Activated naive CD8-positive, alpha-beta T cell treated with anti-CD3 and anti-CD28 coated beads, Interleukin-2, amount 10 ng/mL, durations not matched to agents 7 days and 5 days (primary cell): ENCODE measurements around the gene TEF. TPM values are rescaled to one million over a fixed set of nuclear protein-coding genes. Genes with fewer than 3 reads are reported as not detected.

Source experiments
- ATAC-seq: fragments of 150-1000 bp; cut with Tn5 transposase; one replicate; pipeline ENCODE4 v1.10.0; 2021; ENCODE audit warnings: low read depth, moderate library complexity
- POLR2A ChIA-PET: fragments of 350-600 bp; sonication (Branson Sonifier 250); formaldehyde crosslinking; loops from one replicate; lab custom pipeline; 2021; ENCODE audit warnings: antibody characterized with exemption; lab: Charles Lee
- DNase-seq: peaks from one replicate; pipeline ENCODE4 v3.0.0; 2021
- H3K27ac Mint-ChIP-seq: one replicate; pipeline ENCODE4 v1.8.0; 2022; ENCODE audit warnings: mild to moderate bottlenecking, mixed read lengths
- H3K27me3 Mint-ChIP-seq: one replicate; pipeline ENCODE4 v1.8.0; 2022; ENCODE audit warnings: mild to moderate bottlenecking, moderate library complexity, mixed read lengths
- H3K36me3 Mint-ChIP-seq: one replicate; pipeline ENCODE4 v1.8.0; 2021; ENCODE audit warnings: mild to moderate bottlenecking, mixed read lengths
- H3K4me1 Mint-ChIP-seq: one replicate; pipeline ENCODE4 v1.8.0; 2021; ENCODE audit warnings: mixed read lengths
- H3K4me3 Mint-ChIP-seq: one replicate; pipeline ENCODE4 v1.8.0; 2022; ENCODE audit warnings: mild to moderate bottlenecking, moderate library complexity, mixed read lengths
- H3K9me3 Mint-ChIP-seq: one replicate; pipeline ENCODE4 v1.8.0; 2021; ENCODE audit warnings: mixed read lengths
- total RNA-seq, 2 experiments: library from RNA; stranded (reverse); gene quantifications; one replicate each; pipeline ENCODE4 v1.2.3, GENCODE V29; 2021

Gene TEF
- total RNA-seq, 2 experiments from 2014 or later = 3.6 to 4.0 TPM

GRCh38 chr22:41369837-41370236, 11.9 kb upstream of the TEF start:
- Mint-ChIP-seq H3K27ac (no peak overlapping the region), H3K4me3 (no peak overlapping the region), H3K4me1 (no peaks in the 10 kb centered on the region), H3K27me3 (peaks cover 17% of the 10 kb centered on the region), H3K36me3 (no peaks in the 10 kb centered on the region), H3K9me3 (no peaks in the 10 kb centered on the region)
- ATAC-seq = no peak
- DNase-seq = no peak
- POLR2A ChIA-PET = no interaction called here

GRCh38 chr22:41377846-41378245, 3.9 kb upstream of the TEF start:
- no peak for ATAC-seq
- peaks cover 2% of the 10 kb centered on the region for H3K4me1 Mint-ChIP-seq
- H3K27ac Mint-ChIP-seq = no peak overlapping the region
- no peaks in the 10 kb centered on the region for H3K36me3 Mint-ChIP-seq
- H3K4me3 Mint-ChIP-seq = no peak overlapping the region
- H3K9me3 Mint-ChIP-seq = no peaks in the 10 kb centered on the region
- no peak for DNase-seq
- peaks cover 4% of the 10 kb centered on the region for H3K27me3 Mint-ChIP-seq
- POLR2A ChIA-PET = interaction anchor here (0.6 kb wide), 1 partner anchor 70 kb away, joined by 3 read pairs; no protein-coding TSS in a partner anchor

- Mint-ChIP-seq H3K4me1 (peaks cover 5% of the 10 kb centered on the region), H3K27me3 (peaks cover 4% of the 10 kb centered on the region), H3K27ac (peak overlapping the region; percentile 42), H3K9me3 (no peaks in the 10 kb centered on the region), H3K4me3 (peak overlapping the region; percentile 30), H3K36me3 (no peaks in the 10 kb centered on the region)
- POLR2A ChIA-PET = interaction anchor here (0.7 to 2.6 kb wide), 13 partner anchors 15 to 1234 kb away, joined by 3 to 15 read pairs (median 5); partner anchors contain the start of genes ACO2, PHF5A, PMM1 and POLDIP3
- DNase-seq = no peak
- ATAC-seq = peak; percentile 5
Observed at GRCh38 chr22:41380993-41381328, 781 bp upstream of the TEF start.

GRCh38 chr22:41382098-41382578, 396 bp downstream of the TEF start:
- Mint-ChIP-seq H3K27me3 (peaks cover 4% of the 10 kb centered on the region), H3K9me3 (no peaks in the 10 kb centered on the region), H3K27ac (peak overlapping the region; percentile 87), H3K36me3 (no peaks in the 10 kb centered on the region), H3K4me1 (peaks cover 5% of the 10 kb centered on the region), H3K4me3 (peak overlapping the region; percentile 89)
- POLR2A ChIA-PET = interaction anchor here (0.6 to 2.6 kb wide), 10 partner anchors 16 to 1232 kb away, joined by 3 to 15 read pairs (median 7); partner anchors contain the start of genes ACO2, PHF5A, PMM1 and POLDIP3
- ATAC-seq (peak; percentile 16), DNase-seq (peak; percentile 79)

- Mint-ChIP-seq H3K27ac (peak overlapping the region; percentile 87), H3K4me3 (peak overlapping the region; percentile 89), H3K36me3 (no peaks in the 10 kb centered on the region), H3K4me1 (peaks cover 5% of the 10 kb centered on the region), H3K9me3 (no peaks in the 10 kb centered on the region), H3K27me3 (peaks cover 2% of the 10 kb centered on the region)
- POLR2A ChIA-PET = interaction anchor here (1.0 to 2.6 kb wide), 5 partner anchors 64 to 207 kb away, joined by 4 to 15 read pairs (median 13); partner anchors contain the start of genes ACO2, PHF5A, PMM1 and RANGAP1
- ATAC-seq = no peak
- DNase-seq = no peak
Observed at GRCh38 chr22:41382610-41383009, 868 bp downstream of the TEF start.

GRCh38 chr22:41383085-41383484, 1.3 kb downstream of the TEF start:
- Mint-ChIP-seq H3K27me3 (peaks cover 2% of the 10 kb centered on the region), H3K36me3 (no peaks in the 10 kb centered on the region), H3K9me3 (no peaks in the 10 kb centered on the region), H3K4me1 (peaks cover 5% of the 10 kb centered on the region), H3K27ac (peak overlapping the region; percentile 21), H3K4me3 (peak overlapping the region; percentile 89)
- POLR2A ChIA-PET = interaction anchor here (1.0 kb wide), 1 partner anchor 63 kb away, joined by 4 read pairs; the partner anchor contains the start of gene TOB2
- no peak for ATAC-seq
- no peak for DNase-seq

- peaks cover 5% of the 10 kb centered on the region for H3K4me1 Mint-ChIP-seq
- DNase-seq (no peak), ATAC-seq (no peak)
- POLR2A ChIA-PET = no interaction called here
- no peaks in the 10 kb centered on the region for H3K36me3 Mint-ChIP-seq
- H3K4me3 Mint-ChIP-seq = no peak overlapping the region
- H3K9me3 Mint-ChIP-seq = no peaks in the 10 kb centered on the region
- no peak overlapping the region for H3K27ac Mint-ChIP-seq
- peaks cover 2% of the 10 kb centered on the region for H3K27me3 Mint-ChIP-seq
Observed at GRCh38 chr22:41384128-41384527, 2.4 kb downstream of the TEF start.

- H3K27ac Mint-ChIP-seq = no peak overlapping the region
- no peak for ATAC-seq
- peaks cover 8% of the 10 kb centered on the region for H3K4me1 Mint-ChIP-seq
- peaks cover 4% of the 10 kb centered on the region for H3K36me3 Mint-ChIP-seq
- no peak for DNase-seq
- POLR2A ChIA-PET = no interaction called here
- no peak overlapping the region for H3K4me3 Mint-ChIP-seq
- no peaks in the 10 kb centered on the region for H3K9me3 Mint-ChIP-seq
- H3K27me3 Mint-ChIP-seq = peaks cover 2% of the 10 kb centered on the region
Observed at GRCh38 chr22:41387341-41387740, 5.6 kb downstream of the TEF start.

- H3K4me1 Mint-ChIP-seq = peaks cover 3% of the 10 kb centered on the region
- no peak for ATAC-seq
- POLR2A ChIA-PET = no interaction called here
- no peak overlapping the region for H3K27ac Mint-ChIP-seq
- peaks cover 4% of the 10 kb centered on the region for H3K36me3 Mint-ChIP-seq
- H3K9me3 Mint-ChIP-seq = no peaks in the 10 kb centered on the region
- H3K27me3 Mint-ChIP-seq = no peaks in the 10 kb centered on the region
- no peak overlapping the region for H3K4me3 Mint-ChIP-seq
- DNase-seq = no peak
Observed at GRCh38 chr22:41394012-41394356, 12.2 kb downstream of the TEF start.

- H3K27me3 Mint-ChIP-seq = no peaks in the 10 kb centered on the region
- H3K4me3 Mint-ChIP-seq = no peak overlapping the region
- no peaks in the 10 kb centered on the region for H3K9me3 Mint-ChIP-seq
- H3K4me1 Mint-ChIP-seq = peaks cover 3% of the 10 kb centered on the region
- no peak overlapping the region for H3K27ac Mint-ChIP-seq
- H3K36me3 Mint-ChIP-seq = peaks cover 4% of the 10 kb centered on the region
- POLR2A ChIA-PET = no interaction called here
- no peak for ATAC-seq
- DNase-seq = no peak
Observed at GRCh38 chr22:41395531-41396240, 13.9 kb downstream of the TEF start.

GRCh38 chr22:41397143-41397811, 15.5 kb downstream of the TEF start:
- Mint-ChIP-seq H3K4me1 (no peaks in the 10 kb centered on the region), H3K27me3 (no peaks in the 10 kb centered on the region), H3K4me3 (no peak overlapping the region), H3K36me3 (no peaks in the 10 kb centered on the region), H3K9me3 (no peaks in the 10 kb centered on the region), H3K27ac (no peak overlapping the region)
- ATAC-seq = no peak
- POLR2A ChIA-PET = no interaction called here
- DNase-seq = no peak

- Mint-ChIP-seq H3K4me1 (peaks cover 3% of the 10 kb centered on the region), H3K9me3 (no peaks in the 10 kb centered on the region), H3K27ac (no peak overlapping the region), H3K36me3 (no peaks in the 10 kb centered on the region), H3K4me3 (no peak overlapping the region), H3K27me3 (no peaks in the 10 kb centered on the region)
- ATAC-seq = no peak
- no peak for DNase-seq
- POLR2A ChIA-PET = no interaction called here
Observed at GRCh38 chr22:41398921-41399320, 17.2 kb downstream of the TEF start.

GRCh38 chr22:41401781-41402648, 20.3 kb downstream of the TEF start:
- POLR2A ChIA-PET = interaction anchor here (1.3 kb wide), 1 partner anchor 46 kb away, joined by 3 read pairs; no protein-coding TSS in a partner anchor
- no peaks in the 10 kb centered on the region for H3K36me3 Mint-ChIP-seq
- no peak overlapping the region for H3K27ac Mint-ChIP-seq
- H3K27me3 Mint-ChIP-seq = no peaks in the 10 kb centered on the region
- no peak overlapping the region for H3K4me3 Mint-ChIP-seq
- H3K9me3 Mint-ChIP-seq = no peaks in the 10 kb centered on the region
- DNase-seq (no peak), ATAC-seq (no peak)
- H3K4me1 Mint-ChIP-seq = peaks cover 5% of the 10 kb centered on the region
